Mucosa of rectum (tissue), 2 donors: ENCODE data around the gene ZNF430.

Experiments
- H3K27ac ChIP-seq, 2 donors: one replicate each; pipeline ENCODE4 v1.7.0; 2013; ENCODE audit warnings: inconsistent platforms in 2 of 2, low read depth in 2 of 2, low read length in 2 of 2
- H3K27me3 ChIP-seq, 2 donors: one replicate each; pipeline ENCODE4 v1.7.0; 2013; ENCODE audit warnings: low read length in 2 of 2; ENCODE audit not compliant: control insufficient read depth in 2 of 2, insufficient read depth in 2 of 2
- H3K36me3 ChIP-seq, 2 donors: one replicate each; pipeline ENCODE4 v1.7.0; 2013; ENCODE audit warnings: low read length in 2 of 2; ENCODE audit not compliant: control insufficient read depth in 2 of 2, insufficient read depth in 2 of 2
- H3K4me1 ChIP-seq, 2 donors: one replicate each; pipeline ENCODE4 v1.7.0; 2013; ENCODE audit warnings: low read length in 2 of 2, mild to moderate bottlenecking in 1 of 2; ENCODE audit not compliant: control insufficient read depth in 2 of 2, insufficient read depth in 2 of 2
- H3K4me3 ChIP-seq, 2 donors: one replicate each; pipeline ENCODE4 v1.7.0; 2013; ENCODE audit warnings: low read length in 2 of 2
- H3K9ac ChIP-seq, 2 donors: one replicate each; pipeline ENCODE4 v1.7.0; 2013; ENCODE audit warnings: low read length in 2 of 2, low read depth in 1 of 2, mild to moderate bottlenecking in 1 of 2
- H3K9me3 ChIP-seq, 2 donors: one replicate each; pipeline ENCODE4 v1.7.0; 2013; ENCODE audit warnings: low read length in 2 of 2; ENCODE audit not compliant: control insufficient read depth in 2 of 2
- donor health status: healthy.
- donor health status: Normal muscosa, but diverticular disease.

The ZNF430 gene

GRCh38 chr19:21109116-21109515, 88.7 kb downstream of the ZNF430 start:
- Histone ChIP-seq H3K9me3 (no peaks in the 10 kb centered on the region), H3K27me3 (no peaks in the 10 kb centered on the region), H3K36me3 (peaks cover 0 to 8% of the 10 kb centered on the region in 2 donors), H3K9ac (no peak overlapping the region), H3K27ac (no peak overlapping the region), H3K4me3 (no peak overlapping the region), H3K4me1 (no peaks in the 10 kb centered on the region)
